ENCODE measurements around the gene SLC35F1. TPM values are rescaled to one million over a fixed set of nuclear protein-coding genes. Genes with fewer than 3 reads are reported as not detected.

SLC35F1 gene
- total and polyA plus RNA-seq, 2 donors (not counting 1 experiment from before 2014, with no cell fraction given): 0.09 to 0.17 TPM

GRCh38 chr6:118304321-118304720 lies 397.3 kb downstream of the SLC35F1 start:
- no peak for DNase-seq (ENCODE audit: low read depth in 2 of 2)
- Histone ChIP-seq H3K79me2 (ENCODE audit: control insufficient read depth, insufficient read depth, low read length) (no peaks in the 10 kb centered on the region), H3K4me3 (replicated peaks in 1 of 4; ENCODE audit: control extremely low read depth in 1 of 4, insufficient read depth in 1 of 4, low read depth in 3 of 4, low read length in 4 of 4) (no peak overlapping the region), H3K4me1 (ENCODE audit: control insufficient read depth, extremely low read depth, insufficient read depth, low read length) (peaks cover 2% of the 10 kb centered on the region), H3K27ac (ENCODE audit: insufficient read depth, low read length) (no peak overlapping the region), H3K27me3 (ENCODE audit: control insufficient read depth, insufficient read depth, low read length) (no peaks in the 10 kb centered on the region), H3K9ac (ENCODE audit: insufficient read depth, low read length) (no peak overlapping the region), H4K20me1 (ENCODE audit: control insufficient read depth, extremely low read depth, insufficient read depth, low read length) (no peaks in the 10 kb centered on the region), H3K4me2 (ENCODE audit: extremely low read depth, insufficient read depth, low read length) (no peak overlapping the region), H3K9me3 (ENCODE audit: control insufficient read depth, insufficient read depth, low read depth, low read length) (no peaks in the 10 kb centered on the region), H3K36me3 (ENCODE audit: control insufficient read depth, insufficient read depth, low read length) (no peaks in the 10 kb centered on the region), H2AFZ (ENCODE audit: low read length) (no peak overlapping the region)
- TF ChIP-seq EZH2 (IDR thresholded peaks at IDR 0.05; ENCODE audit: low read length, missing control alignments): no peak
- TF ChIP-seq CTCF (conservative IDR thresholded peaks at IDR 0.05 in 1 of 2, IDR thresholded peaks at IDR 0.05 in 1 of 2; ENCODE audit: low read depth in 1 of 2, low read length in 2 of 2): no peak

GRCh38 chr6:118305081-118305480 lies 398.0 kb downstream of the SLC35F1 start:
- Histone ChIP-seq H3K9me3 (ENCODE audit: control insufficient read depth, insufficient read depth, low read depth, low read length) (no peaks in the 10 kb centered on the region), H3K4me1 (ENCODE audit: control insufficient read depth, extremely low read depth, insufficient read depth, low read length) (peaks cover 2% of the 10 kb centered on the region), H3K4me2 (ENCODE audit: extremely low read depth, insufficient read depth, low read length) (no peak overlapping the region), H3K27me3 (ENCODE audit: control insufficient read depth, insufficient read depth, low read length) (no peaks in the 10 kb centered on the region), H3K79me2 (ENCODE audit: control insufficient read depth, insufficient read depth, low read length) (no peaks in the 10 kb centered on the region), H3K9ac (ENCODE audit: insufficient read depth, low read length) (no peak overlapping the region), H3K4me3 (replicated peaks in 1 of 4; ENCODE audit: control extremely low read depth in 1 of 4, insufficient read depth in 1 of 4, low read depth in 3 of 4, low read length in 4 of 4) (no peak overlapping the region), H4K20me1 (ENCODE audit: control insufficient read depth, extremely low read depth, insufficient read depth, low read length) (no peaks in the 10 kb centered on the region), H3K36me3 (ENCODE audit: control insufficient read depth, insufficient read depth, low read length) (no peaks in the 10 kb centered on the region), H3K27ac (ENCODE audit: insufficient read depth, low read length) (no peak overlapping the region), H2AFZ (ENCODE audit: low read length) (no peak overlapping the region)
- DNase-seq (ENCODE audit: low read depth in 2 of 2): no peak
- TF ChIP-seq EZH2 (IDR thresholded peaks at IDR 0.05; ENCODE audit: low read length, missing control alignments): no peak
- no peak for TF ChIP-seq CTCF (conservative IDR thresholded peaks at IDR 0.05 in 1 of 2, IDR thresholded peaks at IDR 0.05 in 1 of 2; ENCODE audit: low read depth in 1 of 2, low read length in 2 of 2)

- Histone ChIP-seq H3K4me3 (replicated peaks in 1 of 4; ENCODE audit: control extremely low read depth in 1 of 4, insufficient read depth in 1 of 4, low read depth in 3 of 4, low read length in 4 of 4) (no peak overlapping the region), H3K4me2 (ENCODE audit: extremely low read depth, insufficient read depth, low read length) (no peak overlapping the region)
Observed at GRCh38 chr6:118306392-118307238, 399.6 kb downstream of the SLC35F1 start.

More at GRCh38 chr6:118306392-118307238, 399.6 kb downstream of the SLC35F1 start:
- H4K20me1 ChIP-seq (ENCODE audit: control insufficient read depth, extremely low read depth, insufficient read depth, low read length): no peaks in the 10 kb centered on the region
- H3K27me3 ChIP-seq (ENCODE audit: control insufficient read depth, insufficient read depth, low read length): no peaks in the 10 kb centered on the region
- no peak overlapping the region for H3K27ac ChIP-seq (ENCODE audit: insufficient read depth, low read length)
- no peak for DNase-seq (ENCODE audit: low read depth in 2 of 2)
- no peaks in the 10 kb centered on the region for H3K79me2 ChIP-seq (ENCODE audit: control insufficient read depth, insufficient read depth, low read length)
- TF ChIP-seq EZH2 (IDR thresholded peaks at IDR 0.05; ENCODE audit: low read length, missing control alignments): no peak
- no peak for TF ChIP-seq CTCF (conservative IDR thresholded peaks at IDR 0.05 in 1 of 2, IDR thresholded peaks at IDR 0.05 in 1 of 2; ENCODE audit: low read depth in 1 of 2, low read length in 2 of 2)
- H3K4me1 ChIP-seq (ENCODE audit: control insufficient read depth, extremely low read depth, insufficient read depth, low read length): peaks cover 2% of the 10 kb centered on the region
- no peaks in the 10 kb centered on the region for H3K9me3 ChIP-seq (ENCODE audit: control insufficient read depth, insufficient read depth, low read depth, low read length)
- H2AFZ ChIP-seq (ENCODE audit: low read length): no peak overlapping the region
- no peaks in the 10 kb centered on the region for H3K36me3 ChIP-seq (ENCODE audit: control insufficient read depth, insufficient read depth, low read length)
- H3K9ac ChIP-seq (ENCODE audit: insufficient read depth, low read length): no peak overlapping the region
